GM12873 (cell line): ENCODE data around the gene UBASH3A.

Source experiments
- TF ChIP-seq, protein P1 (sequence below): IDR thresholded peaks from 2 replicates; pipeline ENCODE4 v1.5.1; 2012; ENCODE audit warnings: low read depth, mild to moderate bottlenecking, moderate library complexity, low read length, control low read depth; ENCODE audit not compliant: insufficient read depth; ENCODE audit errors: missing control alignments

The UBASH3A gene

DNA sequence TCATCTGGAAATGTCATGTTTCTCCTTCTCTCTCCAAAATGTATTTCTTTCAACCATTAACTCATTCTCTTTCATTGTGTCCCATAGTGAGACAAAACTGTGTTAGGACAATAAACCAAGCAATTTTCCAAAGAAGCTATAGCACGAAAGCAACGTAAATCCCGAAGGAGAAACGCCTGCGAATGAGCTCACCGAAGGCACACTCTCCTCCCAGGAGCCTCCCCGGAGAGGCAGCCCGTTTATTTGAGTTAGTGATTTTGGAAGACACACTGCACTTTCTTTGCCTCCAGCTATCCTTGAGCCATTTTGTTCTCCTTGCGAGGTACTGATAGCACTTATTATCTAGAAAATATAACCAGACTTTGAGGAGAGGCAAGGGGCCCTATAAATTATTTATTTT lies 51.1 kb downstream of the UBASH3A start:
- TF ChIP-seq, protein P1, sequence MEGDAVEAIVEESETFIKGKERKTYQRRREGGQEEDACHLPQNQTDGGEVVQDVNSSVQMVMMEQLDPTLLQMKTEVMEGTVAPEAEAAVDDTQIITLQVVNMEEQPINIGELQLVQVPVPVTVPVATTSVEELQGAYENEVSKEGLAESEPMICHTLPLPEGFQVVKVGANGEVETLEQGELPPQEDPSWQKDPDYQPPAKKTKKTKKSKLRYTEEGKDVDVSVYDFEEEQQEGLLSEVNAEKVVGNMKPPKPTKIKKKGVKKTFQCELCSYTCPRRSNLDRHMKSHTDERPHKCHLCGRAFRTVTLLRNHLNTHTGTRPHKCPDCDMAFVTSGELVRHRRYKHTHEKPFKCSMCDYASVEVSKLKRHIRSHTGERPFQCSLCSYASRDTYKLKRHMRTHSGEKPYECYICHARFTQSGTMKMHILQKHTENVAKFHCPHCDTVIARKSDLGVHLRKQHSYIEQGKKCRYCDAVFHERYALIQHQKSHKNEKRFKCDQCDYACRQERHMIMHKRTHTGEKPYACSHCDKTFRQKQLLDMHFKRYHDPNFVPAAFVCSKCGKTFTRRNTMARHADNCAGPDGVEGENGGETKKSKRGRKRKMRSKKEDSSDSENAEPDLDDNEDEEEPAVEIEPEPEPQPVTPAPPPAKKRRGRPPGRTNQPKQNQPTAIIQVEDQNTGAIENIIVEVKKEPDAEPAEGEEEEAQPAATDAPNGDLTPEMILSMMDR: no peak

DNA sequence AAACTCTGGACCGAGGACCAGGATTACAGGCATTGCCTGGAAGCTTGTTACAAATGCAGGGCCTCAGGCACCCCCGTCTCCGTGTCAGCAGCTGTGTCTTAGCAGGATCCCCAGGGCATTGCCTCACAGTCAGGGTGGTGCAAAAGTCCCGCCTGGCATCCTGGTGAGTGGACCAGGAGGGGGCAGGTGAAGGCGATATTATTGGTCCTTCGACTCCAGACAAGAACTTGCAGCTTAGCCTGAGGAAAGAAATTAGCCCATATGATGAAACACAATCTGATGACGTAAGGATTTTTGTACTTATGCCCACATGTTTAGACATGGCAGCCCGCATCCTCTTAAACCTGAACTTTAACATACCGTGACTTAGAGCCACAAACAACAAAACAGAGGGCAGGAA lies 51.5 kb downstream of the UBASH3A start:
- TF ChIP-seq, protein P1: no peak

DNA sequence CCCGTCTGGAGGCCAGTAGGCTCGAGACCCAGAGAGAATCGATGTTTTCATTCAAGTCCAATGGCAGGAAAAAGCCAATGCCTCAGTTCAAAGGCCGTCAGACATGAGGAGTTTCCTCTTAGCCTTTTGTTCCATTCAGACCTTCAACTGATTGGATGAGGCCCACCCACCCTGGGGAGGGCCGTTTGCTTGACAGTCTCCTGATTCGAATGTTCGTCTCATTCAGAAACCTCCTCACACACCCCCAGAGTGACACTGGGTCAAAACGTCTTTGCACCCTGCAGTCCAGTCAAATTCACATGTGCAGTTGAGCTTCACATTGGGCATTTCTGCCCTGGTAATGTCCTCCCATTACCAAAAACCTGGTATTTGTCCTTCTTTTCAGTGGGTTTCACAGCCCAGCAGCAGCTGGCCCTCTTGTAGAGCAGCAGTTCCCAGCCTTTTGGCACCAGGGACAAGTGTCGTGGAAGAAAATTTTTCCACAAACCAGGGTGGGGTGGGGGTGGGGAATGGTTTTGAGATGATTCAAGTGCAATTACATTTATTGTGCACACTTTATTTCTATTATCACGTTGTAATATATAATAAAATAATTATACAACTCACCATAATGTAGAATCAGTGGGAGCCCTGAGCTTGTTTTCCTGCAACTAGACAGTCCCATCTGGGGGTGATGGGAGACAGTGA lies 52.2 kb downstream of the UBASH3A start:
- TF ChIP-seq, protein P1: no peak

DNA sequence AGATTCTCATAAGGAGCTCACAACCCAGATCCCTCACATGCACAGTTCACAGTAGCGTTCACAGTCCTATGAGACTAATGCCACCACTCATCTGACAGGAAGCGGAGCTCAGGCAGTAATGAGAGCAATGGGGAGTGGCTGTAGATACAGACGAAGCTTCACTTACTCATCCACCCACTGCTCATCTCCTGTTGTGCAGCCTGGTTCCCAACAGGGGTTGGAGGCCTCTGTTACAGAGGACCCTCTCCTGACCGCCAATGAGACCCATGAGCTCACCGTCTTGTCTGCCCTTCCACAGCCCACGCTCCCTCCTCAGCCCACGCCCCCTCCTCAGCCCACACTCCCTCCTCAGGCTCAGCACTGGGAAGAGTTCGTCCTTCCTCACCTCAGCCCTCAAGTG lies 52.8 kb downstream of the UBASH3A start:
- TF ChIP-seq, protein P1: no peak

DNA sequence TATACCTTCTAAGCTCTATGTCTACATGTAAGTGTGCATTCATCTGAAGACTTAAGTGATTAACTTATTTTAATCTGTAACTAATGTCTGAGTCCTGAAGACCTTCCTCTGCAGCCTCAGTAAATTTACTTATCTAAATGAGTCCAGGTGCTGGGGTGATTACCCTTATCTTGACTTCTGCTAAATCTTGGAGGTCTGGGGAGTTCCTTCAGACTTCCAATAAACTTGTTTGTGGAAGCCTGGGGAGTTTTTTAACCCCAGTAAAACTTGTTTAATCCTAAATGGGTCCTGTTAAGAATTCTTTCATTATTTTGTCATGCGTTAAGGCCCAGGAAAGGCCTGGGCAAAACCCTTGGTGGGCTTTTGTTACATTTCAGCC lies 55.4 kb downstream of the UBASH3A start:
- TF ChIP-seq, protein P1: no peak

DNA sequence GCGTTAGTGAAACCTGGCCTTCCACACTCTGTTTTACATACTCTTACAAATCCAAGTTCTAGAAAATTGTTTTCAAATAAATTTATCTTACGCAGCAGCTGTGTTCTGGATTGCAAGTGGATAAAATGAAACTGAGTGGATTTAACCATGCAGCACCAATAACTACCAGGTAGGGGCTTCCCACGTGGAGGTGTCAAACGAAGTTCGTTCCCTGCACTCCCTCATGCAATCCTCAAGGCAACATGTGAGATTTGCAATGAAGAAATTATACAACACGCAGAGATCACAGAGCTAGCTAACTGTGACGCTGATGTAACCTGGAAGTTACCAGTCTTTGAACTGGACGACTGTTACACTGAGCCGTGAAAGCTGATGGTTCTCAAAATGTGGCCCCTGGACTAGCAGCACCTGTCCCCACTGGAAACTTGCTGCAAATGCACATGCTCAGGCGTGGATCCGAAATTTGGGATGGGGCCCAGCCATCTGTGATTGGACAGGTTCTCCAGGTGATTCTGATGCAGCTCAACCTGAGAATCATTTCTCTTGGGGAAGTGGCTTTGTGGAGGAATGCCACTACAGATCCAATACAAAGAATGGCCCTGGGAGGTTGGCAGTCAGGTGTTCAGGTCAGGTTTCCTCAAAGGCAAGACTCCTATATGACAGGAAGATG lies 56.0 kb downstream of the UBASH3A start:
- TF ChIP-seq, protein P1: no peak

DNA sequence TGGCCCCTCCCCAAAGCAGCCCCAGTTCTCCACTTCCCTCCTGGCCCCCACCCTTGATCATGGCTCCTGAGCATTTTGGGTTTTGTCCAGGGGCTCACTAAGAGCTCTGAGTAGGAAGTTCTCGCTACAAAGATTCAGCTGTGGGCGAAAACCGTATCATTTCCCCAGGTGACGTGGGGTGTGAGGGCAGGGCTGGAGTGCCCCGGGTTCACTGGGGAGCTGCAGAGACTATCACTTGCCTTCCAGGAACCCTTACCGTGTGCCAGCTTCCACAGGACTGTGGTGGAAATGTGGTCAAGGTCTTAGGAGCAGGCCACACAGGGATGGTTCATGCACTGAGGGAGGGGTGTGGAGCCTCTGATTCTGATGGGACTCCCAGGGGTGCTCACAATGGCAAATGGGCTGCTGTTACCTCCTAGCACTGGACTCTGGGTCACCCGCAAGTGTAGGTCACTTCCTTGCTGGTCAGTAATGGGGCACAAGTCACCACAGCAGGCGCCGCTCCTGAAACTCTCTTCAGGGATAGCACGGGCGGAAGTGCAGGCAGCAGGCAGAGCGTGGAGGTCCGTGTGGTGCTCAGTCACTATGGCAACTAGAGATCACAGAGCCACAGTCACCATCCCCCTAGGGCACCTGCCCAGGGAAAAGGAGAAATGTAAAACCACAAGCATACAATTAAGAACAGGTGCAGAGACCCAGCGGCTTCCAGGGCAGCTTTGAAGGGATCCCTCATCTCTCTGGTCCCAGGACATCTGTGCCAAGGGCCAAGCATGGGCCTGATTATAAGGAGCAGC lies 56.9 kb downstream of the UBASH3A start:
- TF ChIP-seq, protein P1: no peak
